Rectal smooth muscle tissue (tissue), 1 donor: ENCODE measurements around the gene ATXN7L2.

ENCODE experiments used
- H3K27ac ChIP-seq: one replicate; pipeline ENCODE4 v1.7.0; 2013; ENCODE audit warnings: low read depth, low read length, inconsistent platforms
- H3K27me3 ChIP-seq: one replicate; pipeline ENCODE4 v1.7.0; 2013; ENCODE audit warnings: low read length; ENCODE audit not compliant: control insufficient read depth, insufficient read depth
- H3K36me3 ChIP-seq: one replicate; pipeline ENCODE4 v1.7.0; 2013; ENCODE audit warnings: low read length; ENCODE audit not compliant: control insufficient read depth, insufficient read depth
- H3K4me1 ChIP-seq: one replicate; pipeline ENCODE4 v1.7.0; 2013; ENCODE audit warnings: low read length; ENCODE audit not compliant: control insufficient read depth, insufficient read depth
- H3K4me3 ChIP-seq: one replicate; pipeline ENCODE4 v1.7.0; 2013; ENCODE audit warnings: low read length
- H3K9ac ChIP-seq: one replicate; pipeline ENCODE4 v1.7.0; 2013; ENCODE audit warnings: low read length

ATXN7L2 gene

DNA sequence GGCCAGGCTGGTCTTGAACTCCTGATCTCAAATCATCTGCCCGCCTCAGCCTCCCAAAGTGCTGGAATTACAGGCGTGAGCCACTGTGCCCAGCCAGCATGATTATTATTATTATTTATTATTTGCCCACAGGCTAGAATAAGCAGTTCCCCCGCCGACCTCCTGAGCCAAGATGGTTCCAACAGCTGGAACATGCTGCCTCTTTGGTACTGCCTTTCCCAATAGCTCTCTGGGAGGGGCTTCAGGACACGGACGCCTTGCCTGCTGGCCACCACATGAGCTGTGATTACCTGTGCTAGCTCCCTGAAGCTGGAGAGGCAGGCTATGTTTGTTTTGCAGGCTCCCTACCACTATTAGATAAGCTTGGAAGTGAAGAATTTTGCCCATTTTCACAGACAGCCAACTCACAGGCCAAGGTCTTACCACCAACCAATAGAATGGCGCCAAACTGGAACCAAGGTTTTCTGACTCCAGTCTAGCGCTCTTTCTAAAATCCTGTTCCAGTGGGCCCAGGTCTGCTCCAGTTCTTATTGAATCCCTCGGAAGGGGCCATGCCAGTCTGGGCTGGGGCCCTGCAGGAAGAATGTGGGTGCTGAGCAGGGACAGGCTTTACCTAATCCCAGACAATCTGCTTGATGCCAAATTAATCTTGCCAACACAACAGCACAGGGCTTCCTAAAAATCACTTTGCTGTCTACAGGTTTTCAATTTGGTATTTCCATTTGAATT, 53.9 kb downstream of the ATXN7L2 start:
- H3K27ac ChIP-seq = no peak overlapping the region
- no peaks in the 10 kb centered on the region for H3K36me3 ChIP-seq
- no peaks in the 10 kb centered on the region for H3K27me3 ChIP-seq
- H3K9ac ChIP-seq = no peak overlapping the region
- H3K4me3 ChIP-seq = no peak overlapping the region
- H3K4me1 ChIP-seq = peaks cover 14% of the 10 kb centered on the region

DNA sequence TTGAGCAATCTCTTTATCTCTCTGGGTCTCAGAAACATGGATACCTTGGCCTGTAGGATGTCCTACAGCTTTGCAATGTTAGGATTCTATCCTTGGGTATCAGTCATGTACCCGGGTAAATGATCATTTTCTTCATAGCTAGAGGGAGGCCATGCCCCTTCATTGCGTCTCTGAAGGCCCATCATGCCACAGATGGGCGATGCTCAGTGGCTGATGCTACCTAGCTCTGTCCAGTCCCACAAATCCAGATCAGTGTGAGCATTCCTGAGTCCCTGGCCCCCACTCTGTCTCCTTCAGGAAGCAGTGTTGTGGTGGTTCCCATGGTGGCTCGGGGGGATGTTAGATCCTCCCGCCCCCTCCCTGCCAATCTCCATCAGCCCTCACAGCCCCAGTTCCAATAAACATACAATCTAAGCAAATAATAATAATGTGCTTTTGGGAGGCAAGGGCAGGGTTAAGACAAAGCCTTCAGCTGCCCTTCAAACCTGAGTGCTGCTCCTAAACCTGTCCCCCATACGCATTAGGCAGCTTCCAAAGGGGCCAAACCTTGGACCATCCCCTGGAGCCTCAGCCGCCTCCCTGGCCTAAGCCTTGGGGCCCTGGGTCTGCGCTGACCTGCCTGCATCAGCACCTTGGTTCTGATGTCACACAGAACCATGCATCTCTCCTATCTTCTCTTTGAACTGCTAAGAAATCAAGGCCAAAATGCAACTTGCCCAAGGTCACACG, 55.3 kb downstream of the ATXN7L2 start:
- Histone ChIP-seq H3K4me3 (no peak overlapping the region), H3K27me3 (no peaks in the 10 kb centered on the region), H3K9ac (no peak overlapping the region), H3K4me1 (peaks cover 12% of the 10 kb centered on the region), H3K27ac (no peak overlapping the region), H3K36me3 (no peaks in the 10 kb centered on the region)

DNA sequence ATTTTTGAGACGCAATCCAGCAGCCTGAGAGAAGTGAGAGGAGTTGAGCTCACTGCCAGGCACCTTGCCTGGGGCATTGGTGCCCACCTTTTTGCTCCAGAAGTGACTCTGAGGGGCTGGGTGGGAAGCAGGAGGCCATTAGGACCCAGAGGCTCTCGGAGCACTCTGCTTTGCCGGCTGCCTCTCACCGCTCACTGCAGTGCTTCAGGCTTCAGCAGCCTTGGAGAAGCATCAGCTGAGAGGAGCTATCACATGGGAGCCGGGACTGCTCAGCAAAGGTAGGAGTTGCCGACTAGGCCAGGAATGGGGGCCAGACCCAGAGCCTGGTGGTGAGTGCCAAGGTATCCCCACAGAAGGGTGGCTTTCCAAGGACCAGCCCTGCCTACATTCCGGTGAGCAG, 56.0 kb downstream of the ATXN7L2 start, which contains the start of gene GPR61:
GPR61 (plus strand) TSS at position 197 of the 400 bp plus-strand sequence. CDS start 3,151 bp downstream, outside the sequence.
- Histone ChIP-seq H3K27ac (no peak within 1 kb of the TSS), H3K4me3 (no peak within 1 kb of the TSS), H3K4me1 (peaks cover 12% of the 10 kb centered on the region), H3K9ac (no peak within 1 kb of the TSS), H3K27me3 (no peaks in the 10 kb centered on the region), H3K36me3 (no peaks in the 10 kb centered on the region)

DNA sequence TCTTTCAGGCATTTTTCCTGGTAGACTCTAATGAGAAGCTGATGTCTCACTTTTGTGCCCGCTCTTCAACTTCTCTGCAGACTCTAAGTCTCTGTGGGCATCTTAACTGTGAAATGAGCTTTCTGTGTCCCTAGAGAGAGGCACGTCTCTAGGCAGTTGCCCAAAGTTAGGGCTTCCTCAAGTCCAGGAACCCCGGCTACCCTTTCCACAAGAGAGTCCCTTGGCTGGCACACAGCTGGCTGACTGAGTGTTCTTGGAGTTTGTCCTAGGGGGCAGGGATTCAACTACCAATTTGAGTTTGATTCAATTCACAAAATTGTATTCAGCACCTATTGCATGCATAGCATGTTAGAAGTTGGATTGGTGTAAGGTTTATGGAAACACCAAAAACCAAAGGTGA, 57.4 kb downstream of the ATXN7L2 start:
- Histone ChIP-seq H3K9ac (no peak overlapping the region), H3K4me3 (no peak overlapping the region), H3K27me3 (no peaks in the 10 kb centered on the region), H3K36me3 (no peaks in the 10 kb centered on the region), H3K27ac (no peak overlapping the region), H3K4me1 (peaks cover 5% of the 10 kb centered on the region)
